Mucosa of rectum (tissue), 2 donors: ENCODE data around the gene AVL9.
"Not testable (repeated sequence)": the region's sequence is repeated elsewhere in the genome, so short reads cannot be mapped to it uniquely, and the experiment has no call there.

ENCODE experiments used
- H3K27ac ChIP-seq, 2 donors: one replicate each; pipeline ENCODE4 v1.7.0; 2013; ENCODE audit warnings: inconsistent platforms in 2 of 2, low read depth in 2 of 2, low read length in 2 of 2
- H3K27me3 ChIP-seq, 2 donors: one replicate each; pipeline ENCODE4 v1.7.0; 2013; ENCODE audit warnings: low read length in 2 of 2; ENCODE audit not compliant: control insufficient read depth in 2 of 2, insufficient read depth in 2 of 2
- H3K36me3 ChIP-seq, 2 donors: one replicate each; pipeline ENCODE4 v1.7.0; 2013; ENCODE audit warnings: low read length in 2 of 2; ENCODE audit not compliant: control insufficient read depth in 2 of 2, insufficient read depth in 2 of 2
- H3K4me1 ChIP-seq, 2 donors: one replicate each; pipeline ENCODE4 v1.7.0; 2013; ENCODE audit warnings: low read length in 2 of 2, mild to moderate bottlenecking in 1 of 2; ENCODE audit not compliant: control insufficient read depth in 2 of 2, insufficient read depth in 2 of 2
- H3K4me3 ChIP-seq, 2 donors: one replicate each; pipeline ENCODE4 v1.7.0; 2013; ENCODE audit warnings: low read length in 2 of 2
- H3K9ac ChIP-seq, 2 donors: one replicate each; pipeline ENCODE4 v1.7.0; 2013; ENCODE audit warnings: low read length in 2 of 2, low read depth in 1 of 2, mild to moderate bottlenecking in 1 of 2
- H3K9me3 ChIP-seq, 2 donors: one replicate each; pipeline ENCODE4 v1.7.0; 2013; ENCODE audit warnings: low read length in 2 of 2; ENCODE audit not compliant: control insufficient read depth in 2 of 2
- donor health status: healthy.
- donor health status: Normal muscosa, but diverticular disease.

AVL9 gene

GRCh38 chr7:32494946-32495297 is 367 bp upstream of the AVL9 start:
- no peaks in the 10 kb centered on the region for H3K9me3 ChIP-seq
- H3K9ac ChIP-seq, result peak overlapping the region; percentile 91 to 96
- no peaks in the 10 kb centered on the region for H3K27me3 ChIP-seq
- H3K36me3 ChIP-seq, result no peaks in the 10 kb centered on the region
- peak overlapping the region; percentile 77 to 94 for H3K4me3 ChIP-seq
- H3K4me1 ChIP-seq, result peaks cover 9% of the 10 kb centered on the region in 2 donors
- peak overlapping the region; percentile 91 to 92 for H3K27ac ChIP-seq

GRCh38 chr7:32496052-32496813 is 944 bp downstream of the AVL9 start:
- Histone ChIP-seq H3K27me3 (no peaks in the 10 kb centered on the region), H3K4me3 (peak overlapping the region; percentile 87), H3K36me3 (no peaks in the 10 kb centered on the region), H3K9ac (peak overlapping the region; percentile 85 to 96), H3K4me1 (peaks cover 8 to 12% of the 10 kb centered on the region in 2 donors), H3K9me3 (no peaks in the 10 kb centered on the region), H3K27ac (peak overlapping the region; percentile 97 to 98)

GRCh38 chr7:32499755-32500154 is 4.5 kb downstream of the AVL9 start:
- H3K4me1 ChIP-seq, result peaks cover 3 to 16% of the 10 kb centered on the region in 2 donors
- not testable (repeated sequence) for H3K27me3 ChIP-seq, H3K27ac ChIP-seq, H3K4me3 ChIP-seq, H3K36me3 ChIP-seq, H3K9me3 ChIP-seq, H3K9ac ChIP-seq

GRCh38 chr7:32500216-32500615 is 4.9 kb downstream of the AVL9 start:
- not testable (repeated sequence) for H3K9ac ChIP-seq, H3K36me3 ChIP-seq, H3K4me3 ChIP-seq, H3K27me3 ChIP-seq, H3K9me3 ChIP-seq, H3K27ac ChIP-seq
- peaks cover 3 to 16% of the 10 kb centered on the region in 2 donors for H3K4me1 ChIP-seq

DNA sequence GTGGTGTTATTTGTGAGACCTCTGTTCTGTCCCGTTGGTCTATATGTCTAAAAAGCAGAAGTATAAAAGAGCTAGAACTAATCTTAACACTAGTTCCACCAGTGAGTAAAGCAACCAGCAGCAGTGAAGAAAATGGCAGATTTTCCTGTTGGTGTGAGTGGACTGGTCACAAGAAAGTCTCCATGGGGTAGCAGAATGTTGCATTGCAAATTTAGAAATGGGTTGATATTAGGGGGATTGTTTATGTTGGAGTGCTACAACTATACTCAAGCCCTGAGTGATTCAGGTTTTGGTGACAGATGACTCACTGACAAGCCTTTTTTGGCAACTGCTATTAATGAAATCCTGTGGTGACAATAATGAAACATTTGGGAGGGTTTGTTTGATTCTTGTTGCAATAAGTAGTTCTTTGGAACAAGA is 5.6 kb downstream of the AVL9 start:
- no peaks in the 10 kb centered on the region for H3K27me3 ChIP-seq
- no peaks in the 10 kb centered on the region for H3K36me3 ChIP-seq
- no peak overlapping the region for H3K4me3 ChIP-seq
- H3K27ac ChIP-seq, result no peak overlapping the region
- peaks cover 3 to 16% of the 10 kb centered on the region in 2 donors for H3K4me1 ChIP-seq
- no peaks in the 10 kb centered on the region for H3K9me3 ChIP-seq
- H3K9ac ChIP-seq, result no peak overlapping the region

- peaks cover 3 to 11% of the 10 kb centered on the region in 2 donors for H3K4me1 ChIP-seq
- no peak overlapping the region for H3K27ac ChIP-seq
Measured at GRCh38 chr7:32501522-32501921, 6.2 kb downstream of the AVL9 start.

DNA sequence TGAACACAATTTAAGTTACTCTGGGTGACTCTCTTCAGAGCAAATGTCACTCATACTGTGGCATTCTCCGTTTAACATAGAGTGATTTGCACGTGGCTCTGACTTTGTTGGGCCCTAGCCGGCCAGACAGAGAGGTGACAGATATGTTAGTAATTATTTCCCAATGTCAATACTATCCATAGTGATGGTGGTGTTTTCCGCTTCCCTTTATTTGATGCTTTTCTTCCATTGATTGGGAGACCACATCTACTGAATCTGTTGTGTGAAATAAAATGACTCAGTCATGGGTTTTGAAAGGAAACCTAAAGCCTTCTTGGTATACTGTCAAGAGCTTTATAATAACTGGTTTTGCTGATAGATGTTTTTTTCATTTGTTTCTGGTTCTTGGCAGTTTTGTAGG is 7.4 kb downstream of the AVL9 start:
- Histone ChIP-seq H3K4me3 (no peak overlapping the region), H3K9ac (no peak overlapping the region), H3K27ac (no peak overlapping the region), H3K4me1 (peaks cover 0 to 8% of the 10 kb centered on the region in 2 donors), H3K36me3 (no peaks in the 10 kb centered on the region), H3K27me3 (no peaks in the 10 kb centered on the region), H3K9me3 (no peaks in the 10 kb centered on the region)

More at GRCh38 chr7:32501522-32501921, 6.2 kb downstream of the AVL9 start:
- Histone ChIP-seq H3K9me3 (no peaks in the 10 kb centered on the region), H3K9ac (no peak overlapping the region), H3K4me3 (no peak overlapping the region), H3K27me3 (no peaks in the 10 kb centered on the region), H3K36me3 (no peaks in the 10 kb centered on the region)

- Histone ChIP-seq H3K9ac (no peak overlapping the region), H3K4me3 (no peak overlapping the region), H3K9me3 (no peaks in the 10 kb centered on the region), H3K36me3 (peaks cover 2 to 3% of the 10 kb centered on the region in 2 donors), H3K27me3 (no peaks in the 10 kb centered on the region), H3K4me1 (peaks cover 0 to 2% of the 10 kb centered on the region in 2 donors), H3K27ac (no peak overlapping the region)
Measured at GRCh38 chr7:32506266-32507054, 11.2 kb downstream of the AVL9 start.

GRCh38 chr7:32507414-32507813 is 12.1 kb downstream of the AVL9 start:
- Histone ChIP-seq H3K9me3 (no peaks in the 10 kb centered on the region), H3K27ac (no peak overlapping the region), H3K4me1 (peaks cover 0 to 2% of the 10 kb centered on the region in 2 donors), H3K9ac (no peak overlapping the region), H3K36me3 (peaks cover 2 to 3% of the 10 kb centered on the region in 2 donors), H3K27me3 (no peaks in the 10 kb centered on the region), H3K4me3 (no peak overlapping the region)

DNA sequence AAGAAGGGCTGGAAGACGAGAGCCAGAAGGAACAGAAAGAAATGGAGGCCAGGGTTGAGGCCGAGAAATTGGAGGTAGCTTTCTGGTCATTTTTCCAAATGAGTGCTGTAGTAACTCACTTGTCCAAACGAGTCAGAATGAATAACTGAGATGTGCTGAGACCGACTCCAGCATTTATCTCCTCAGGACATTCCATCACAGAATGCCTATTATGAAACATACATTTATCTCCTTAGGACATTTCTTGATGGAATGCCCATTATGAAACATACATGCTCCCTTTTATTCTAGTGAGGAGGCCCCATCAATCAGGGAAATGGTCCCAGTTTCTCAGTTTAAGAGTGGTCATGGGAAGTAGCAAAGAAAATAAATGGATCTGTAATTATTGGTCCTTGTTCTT is 16.5 kb downstream of the AVL9 start:
- no peak overlapping the region for H3K4me3 ChIP-seq
- no peak overlapping the region for H3K27ac ChIP-seq
- no peaks in the 10 kb centered on the region for H3K9me3 ChIP-seq
- H3K9ac ChIP-seq, result no peak overlapping the region
- H3K36me3 ChIP-seq, result peaks cover 3 to 5% of the 10 kb centered on the region in 2 donors
- H3K27me3 ChIP-seq, result no peaks in the 10 kb centered on the region
- peaks cover 9 to 16% of the 10 kb centered on the region in 2 donors for H3K4me1 ChIP-seq
